ENCODE data around the gene CBFA2T3.

The CBFA2T3 gene

GRCh38 chr16:88936008-88936555 is 40.9 kb downstream of the CBFA2T3 start:
- Histone ChIP-seq H3K36me3 (ENCODE audit: control insufficient read depth, insufficient read depth, low read length) (peaks cover 2% of the 10 kb centered on the region; the same call in 1 of the 2 replicates), H3K4me1 (ENCODE audit: control insufficient read depth, insufficient read depth, low read length) (no peaks in the 10 kb centered on the region; the same call in 1 of the 2 replicates), H3K4me3 (ENCODE audit: low read length) (no peak overlapping the region), H3K27ac (ENCODE audit: low read length) (no peak overlapping the region), H3K9me3 (ENCODE audit: control insufficient read depth, insufficient read depth, low read length) (no peaks in the 10 kb centered on the region), H3K27me3 (ENCODE audit: control insufficient read depth, insufficient read depth, low read length) (peaks cover 15% of the 10 kb centered on the region; the same call in 1 of the 2 replicates)
- DNase-seq (ENCODE audit: low read depth, low spot score) = no peak
- WGBS (ENCODE audit: insufficient coverage, insufficient read length) = no CpG with 5 or more reads among the region's 19 CpGs

GRCh38 chr16:88934066-88934667 is 42.8 kb downstream of the CBFA2T3 start:
- Histone ChIP-seq H3K9me3 (ENCODE audit: control insufficient read depth, insufficient read depth, low read length) (no peaks in the 10 kb centered on the region), H3K36me3 (ENCODE audit: control insufficient read depth, insufficient read depth, low read length) (no peaks in the 10 kb centered on the region), H3K27ac (ENCODE audit: low read length) (no peak overlapping the region), H3K27me3 (ENCODE audit: control insufficient read depth, insufficient read depth, low read length) (no peaks in the 10 kb centered on the region; the same call in 1 of the 2 replicates), H3K4me3 (ENCODE audit: low read length) (no peak overlapping the region), H3K4me1 (ENCODE audit: control insufficient read depth, insufficient read depth, low read length) (no peaks in the 10 kb centered on the region)
- DNase-seq (ENCODE audit: low read depth, low spot score) = no peak
- WGBS (ENCODE audit: insufficient coverage, insufficient read length) = no CpG with 5 or more reads among the region's 33 CpGs

- no peak overlapping the region for H3K27ac ChIP-seq (ENCODE audit: low read length)
- no peak for DNase-seq (ENCODE audit: low read depth, low spot score)
- no peaks in the 10 kb centered on the region for H3K9me3 ChIP-seq (ENCODE audit: control insufficient read depth, insufficient read depth, low read length)
- no CpG with 5 or more reads among the region's 17 CpGs for WGBS (ENCODE audit: insufficient coverage, insufficient read length)
- H3K4me3 ChIP-seq (ENCODE audit: low read length) = no peak overlapping the region
- H3K27me3 ChIP-seq (ENCODE audit: control insufficient read depth, insufficient read depth, low read length) = no peaks in the 10 kb centered on the region
- no peaks in the 10 kb centered on the region for H3K36me3 ChIP-seq (ENCODE audit: control insufficient read depth, insufficient read depth, low read length)
- H3K4me1 ChIP-seq (ENCODE audit: control insufficient read depth, insufficient read depth, low read length) = no peaks in the 10 kb centered on the region
Measured at GRCh38 chr16:88932929-88933328, 44.1 kb downstream of the CBFA2T3 start.

GRCh38 chr16:88931936-88932335 is 45.1 kb downstream of the CBFA2T3 start:
- DNase-seq (ENCODE audit: low read depth, low spot score) = no peak
- no peaks in the 10 kb centered on the region for H3K4me1 ChIP-seq (ENCODE audit: control insufficient read depth, insufficient read depth, low read length)
- WGBS (ENCODE audit: insufficient coverage, insufficient read length) = no CpG with 5 or more reads among the region's 21 CpGs

GRCh38 chr16:88931373-88931900 is 45.6 kb downstream of the CBFA2T3 start:
- DNase-seq (ENCODE audit: low read depth, low spot score) = no peak
- no peaks in the 10 kb centered on the region for H3K27me3 ChIP-seq (ENCODE audit: control insufficient read depth, insufficient read depth, low read length)
- no peaks in the 10 kb centered on the region for H3K9me3 ChIP-seq (ENCODE audit: control insufficient read depth, insufficient read depth, low read length)
- no peak overlapping the region for H3K27ac ChIP-seq (ENCODE audit: low read length)
- no CpG with 5 or more reads among the region's 20 CpGs for WGBS (ENCODE audit: insufficient coverage, insufficient read length)
- H3K4me3 ChIP-seq (ENCODE audit: low read length) = no peak overlapping the region
- H3K36me3 ChIP-seq (ENCODE audit: control insufficient read depth, insufficient read depth, low read length) = no peaks in the 10 kb centered on the region
- peaks cover 5% of the 10 kb centered on the region; the same call in 1 of the 2 replicates for H3K4me1 ChIP-seq (ENCODE audit: control insufficient read depth, insufficient read depth, low read length)

More at GRCh38 chr16:88931936-88932335, 45.1 kb downstream of the CBFA2T3 start:
- Histone ChIP-seq H3K27me3 (ENCODE audit: control insufficient read depth, insufficient read depth, low read length) (no peaks in the 10 kb centered on the region), H3K9me3 (ENCODE audit: control insufficient read depth, insufficient read depth, low read length) (no peaks in the 10 kb centered on the region), H3K36me3 (ENCODE audit: control insufficient read depth, insufficient read depth, low read length) (no peaks in the 10 kb centered on the region), H3K27ac (ENCODE audit: low read length) (no peak overlapping the region), H3K4me3 (ENCODE audit: low read length) (no peak overlapping the region)

- H3K9me3 ChIP-seq (ENCODE audit: control insufficient read depth, insufficient read depth, low read length) = no peaks in the 10 kb centered on the region
- no CpG with 5 or more reads among the region's 12 CpGs for WGBS (ENCODE audit: insufficient coverage, insufficient read length)
- peaks cover 5% of the 10 kb centered on the region for H3K4me1 ChIP-seq (ENCODE audit: control insufficient read depth, insufficient read depth, low read length)
- no peaks in the 10 kb centered on the region for H3K36me3 ChIP-seq (ENCODE audit: control insufficient read depth, insufficient read depth, low read length)
- no peak overlapping the region for H3K4me3 ChIP-seq (ENCODE audit: low read length)
- no peak overlapping the region for H3K27ac ChIP-seq (ENCODE audit: low read length)
- H3K27me3 ChIP-seq (ENCODE audit: control insufficient read depth, insufficient read depth, low read length) = no peaks in the 10 kb centered on the region
- DNase-seq (ENCODE audit: low read depth, low spot score) = no peak
Measured at GRCh38 chr16:88930716-88931115, 46.3 kb downstream of the CBFA2T3 start.

GRCh38 chr16:88929091-88929445 is 47.9 kb downstream of the CBFA2T3 start:
- no peak overlapping the region for H3K4me3 ChIP-seq (ENCODE audit: low read length)
- no peaks in the 10 kb centered on the region for H3K36me3 ChIP-seq (ENCODE audit: control insufficient read depth, insufficient read depth, low read length)
- DNase-seq (ENCODE audit: low read depth, low spot score) = no peak
- H3K27me3 ChIP-seq (ENCODE audit: control insufficient read depth, insufficient read depth, low read length) = no peaks in the 10 kb centered on the region
- H3K27ac ChIP-seq (ENCODE audit: low read length) = no peak overlapping the region
- H3K9me3 ChIP-seq (ENCODE audit: control insufficient read depth, insufficient read depth, low read length) = no peaks in the 10 kb centered on the region
- WGBS (ENCODE audit: insufficient coverage, insufficient read length) = no CpG with 5 or more reads among the region's 14 CpGs
- peaks cover 5% of the 10 kb centered on the region for H3K4me1 ChIP-seq (ENCODE audit: control insufficient read depth, insufficient read depth, low read length)

GRCh38 chr16:88928405-88929090 is 48.5 kb downstream of the CBFA2T3 start:
- DNase-seq (ENCODE audit: low read depth, low spot score) = no peak
- H3K9me3 ChIP-seq (ENCODE audit: control insufficient read depth, insufficient read depth, low read length) = no peaks in the 10 kb centered on the region
- no peak overlapping the region for H3K27ac ChIP-seq (ENCODE audit: low read length)
- no peak overlapping the region for H3K4me3 ChIP-seq (ENCODE audit: low read length)
- no CpG with 5 or more reads among the region's 31 CpGs for WGBS (ENCODE audit: insufficient coverage, insufficient read length)
- no peaks in the 10 kb centered on the region for H3K36me3 ChIP-seq (ENCODE audit: control insufficient read depth, insufficient read depth, low read length)
- no peaks in the 10 kb centered on the region for H3K27me3 ChIP-seq (ENCODE audit: control insufficient read depth, insufficient read depth, low read length)
- H3K4me1 ChIP-seq (ENCODE audit: control insufficient read depth, insufficient read depth, low read length) = peaks cover 9% of the 10 kb centered on the region

- Histone ChIP-seq H3K4me1 (ENCODE audit: control insufficient read depth, insufficient read depth, low read length) (peaks cover 9% of the 10 kb centered on the region), H3K4me3 (ENCODE audit: low read length) (no peak overlapping the region), H3K36me3 (ENCODE audit: control insufficient read depth, insufficient read depth, low read length) (no peaks in the 10 kb centered on the region), H3K9me3 (ENCODE audit: control insufficient read depth, insufficient read depth, low read length) (no peaks in the 10 kb centered on the region), H3K27me3 (ENCODE audit: control insufficient read depth, insufficient read depth, low read length) (no peaks in the 10 kb centered on the region), H3K27ac (ENCODE audit: low read length) (no peak overlapping the region)
- no CpG with 5 or more reads among the region's 26 CpGs for WGBS (ENCODE audit: insufficient coverage, insufficient read length)
- DNase-seq (ENCODE audit: low read depth, low spot score) = no peak
Measured at GRCh38 chr16:88927661-88928060, 49.3 kb downstream of the CBFA2T3 start.

GRCh38 chr16:88927010-88927409 is 50.0 kb downstream of the CBFA2T3 start:
- Histone ChIP-seq H3K9me3 (ENCODE audit: control insufficient read depth, insufficient read depth, low read length) (no peaks in the 10 kb centered on the region), H3K4me3 (ENCODE audit: low read length) (no peak overlapping the region), H3K36me3 (ENCODE audit: control insufficient read depth, insufficient read depth, low read length) (no peaks in the 10 kb centered on the region), H3K27ac (ENCODE audit: low read length) (no peak overlapping the region), H3K4me1 (ENCODE audit: control insufficient read depth, insufficient read depth, low read length) (peaks cover 9% of the 10 kb centered on the region), H3K27me3 (ENCODE audit: control insufficient read depth, insufficient read depth, low read length) (no peaks in the 10 kb centered on the region)
- no CpG with 5 or more reads among the region's 21 CpGs for WGBS (ENCODE audit: insufficient coverage, insufficient read length)
- DNase-seq (ENCODE audit: low read depth, low spot score) = no peak

Data from iPS DF 6.9 (cell line).